HTERT RPE-1 (cell line): Measurements from ENCODE around the gene SCPEP1.
"Not testable (repeated sequence)": the region's sequence is repeated elsewhere in the genome, so short reads cannot be mapped to it uniquely, and the experiment has no call there.

Source experiments
- in situ Hi-C: fragments of 300-500 bp; cut with MboI; formaldehyde crosslinking; loops from 4 replicates; pipeline ENCODE4 v1.14.3; 2020; ENCODE audit warnings: low sequenced_read_pairs

SCPEP1 gene

DNA sequence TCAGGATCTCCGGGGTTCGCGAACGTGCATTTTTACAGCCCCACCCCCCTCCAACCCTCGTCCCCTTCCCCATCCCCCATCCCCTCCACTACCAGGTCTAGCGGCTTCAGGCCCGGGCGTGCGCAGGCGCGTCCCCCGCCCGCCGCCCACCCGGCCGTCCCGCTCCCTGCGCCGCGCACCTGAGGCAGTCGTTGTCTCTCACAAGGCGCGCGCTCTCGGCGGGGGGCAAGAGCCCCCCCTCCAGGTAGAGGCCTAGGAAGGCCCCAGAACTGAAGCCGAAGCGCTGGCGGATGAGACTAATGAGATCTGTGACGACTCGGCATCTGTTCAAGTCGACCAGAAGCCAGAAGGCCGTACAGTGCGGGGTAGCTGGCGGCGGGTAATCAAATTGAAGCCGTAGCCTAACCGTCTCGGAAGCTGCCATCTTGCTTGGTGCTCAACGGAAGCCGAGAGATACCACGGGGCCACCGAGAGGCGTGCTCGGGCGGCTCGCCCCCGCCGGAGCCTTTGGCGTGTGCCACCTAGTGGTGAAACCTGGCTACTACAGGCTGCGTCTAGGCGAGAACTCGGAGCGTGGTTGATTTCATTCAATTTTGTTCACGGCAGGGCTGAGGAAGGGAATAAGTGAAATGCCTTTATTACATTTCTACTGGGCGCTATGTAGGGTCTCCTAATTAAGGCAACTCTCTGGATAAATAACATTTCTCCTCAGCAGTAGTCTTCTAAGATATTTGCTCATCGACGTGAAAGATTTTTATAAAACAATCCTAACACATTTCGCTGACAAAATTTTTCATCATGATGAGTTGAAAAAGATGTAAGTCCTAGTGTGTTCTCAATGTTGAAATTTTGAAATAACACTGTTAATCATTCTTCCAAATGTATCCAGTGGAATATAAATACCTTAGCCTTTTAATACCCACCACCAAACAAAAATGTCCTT, 17.1 kb upstream of the SCPEP1 start, which contains the start of gene COIL:
TSS of gene COIL (minus strand) at position 455 of the 943 bp plus-strand sequence. CDS start at position 424, 31 bp downstream.
- in situ Hi-C loops = no loop called here

DNA sequence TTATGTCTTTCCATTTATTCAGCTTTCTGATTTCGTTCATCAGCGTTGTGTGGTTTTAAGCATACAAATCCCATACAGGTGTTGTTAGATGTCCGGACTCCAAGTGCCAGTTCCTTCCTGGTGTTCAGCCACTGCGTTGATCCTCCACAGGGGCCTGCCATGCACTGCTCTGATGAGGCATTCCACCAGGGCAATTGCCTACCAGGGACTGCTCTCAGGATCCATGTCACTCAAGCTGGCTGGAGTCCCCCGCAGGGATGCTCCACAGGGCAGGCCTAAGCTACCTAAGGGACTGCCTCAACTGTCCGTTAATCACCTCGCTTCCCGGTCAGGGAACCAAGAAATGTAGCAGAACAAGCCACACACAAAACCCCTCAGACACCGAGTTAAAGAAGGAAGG, 12.7 kb upstream of the SCPEP1 start:
- in situ Hi-C loops = not testable (repeated sequence)

DNA sequence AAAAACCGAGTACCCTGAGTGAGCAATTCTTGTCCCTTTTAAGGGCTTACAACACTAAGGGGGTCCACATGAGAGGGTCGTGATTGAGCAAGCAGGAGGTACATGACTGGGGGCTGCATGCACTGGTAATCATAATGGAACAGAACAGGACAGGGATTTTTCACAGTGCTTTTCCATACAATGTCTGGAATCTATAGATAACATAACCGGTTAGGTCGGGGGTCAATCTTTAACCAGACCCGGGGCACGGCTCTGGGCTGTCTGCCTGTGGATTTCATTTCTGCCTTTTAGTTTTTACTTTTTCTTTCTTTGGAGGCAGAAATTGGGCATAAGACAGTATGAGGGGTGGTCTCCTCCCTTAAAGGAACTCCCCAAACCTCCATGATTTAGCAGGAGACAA, 12.2 kb upstream of the SCPEP1 start:
- in situ Hi-C loops = not testable (repeated sequence)

DNA sequence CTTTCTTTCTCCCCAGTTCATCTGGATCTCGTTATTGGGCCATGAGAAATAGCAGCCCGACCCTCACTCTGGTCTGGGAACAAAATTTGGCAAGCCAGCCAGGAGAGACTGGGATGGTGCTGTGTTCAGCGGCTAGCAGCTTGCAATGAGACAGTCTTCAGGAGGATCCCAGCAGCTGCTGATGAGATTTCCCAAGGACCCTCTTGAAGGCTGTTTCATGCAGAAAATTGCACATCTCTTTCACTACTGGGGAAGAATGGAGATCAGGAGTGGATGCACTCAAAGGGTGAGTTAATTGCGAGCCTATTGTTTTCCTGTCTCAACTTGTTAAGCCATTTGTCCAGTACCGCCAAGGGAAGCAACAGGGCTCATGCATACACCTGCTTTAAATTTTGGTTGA, 11.6 kb upstream of the SCPEP1 start:
- in situ Hi-C loops = no loop called here

DNA sequence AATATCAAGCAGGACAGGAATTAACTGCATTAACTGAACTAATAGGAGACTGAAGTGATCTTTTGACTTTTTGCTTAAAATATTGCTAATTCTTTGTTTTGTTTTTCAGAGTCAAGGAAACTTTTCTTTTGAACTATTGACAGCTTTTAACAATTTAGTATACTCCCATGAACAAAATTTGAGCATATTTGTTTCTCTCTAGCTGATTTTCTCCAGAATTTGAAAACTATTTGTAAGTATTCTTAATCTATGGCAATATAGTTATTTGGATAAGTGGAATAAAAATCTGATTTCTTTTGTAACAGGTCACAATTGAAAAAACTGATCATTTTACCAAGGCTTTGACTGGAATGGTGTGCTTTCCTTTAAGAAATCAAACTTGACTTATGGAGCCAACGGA, 7.0 kb upstream of the SCPEP1 start:
- in situ Hi-C loops = no loop called here

DNA sequence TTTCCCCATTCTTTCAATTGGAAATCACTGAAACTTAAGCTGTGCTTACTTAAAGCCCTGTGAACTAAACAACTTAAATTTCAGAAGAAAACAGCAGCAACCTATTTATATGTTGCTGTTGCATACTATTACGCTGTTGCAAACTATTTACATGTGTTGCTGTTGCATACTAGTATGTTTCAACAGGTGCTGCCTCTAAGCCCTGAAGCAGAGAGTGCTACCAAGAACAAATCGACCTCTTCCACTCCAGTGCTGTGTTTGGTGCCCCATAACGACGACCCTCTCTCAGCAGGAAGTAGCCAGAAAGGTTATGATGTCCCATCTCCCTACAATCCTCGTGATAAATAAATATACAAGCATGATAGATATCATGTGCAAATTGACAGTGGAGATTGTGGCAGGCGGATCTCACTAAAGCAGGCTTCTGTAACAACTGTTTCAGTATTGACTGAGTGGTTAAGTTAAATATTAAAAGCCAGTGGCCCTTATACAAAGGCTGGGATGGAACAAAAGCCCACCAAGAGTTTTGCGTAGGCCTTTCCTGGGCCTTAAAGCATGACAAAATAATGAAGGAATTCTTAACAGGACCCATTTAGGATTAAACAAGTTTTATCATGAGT, 5.7 kb upstream of the SCPEP1 start:
- in situ Hi-C loops = no loop called here

DNA sequence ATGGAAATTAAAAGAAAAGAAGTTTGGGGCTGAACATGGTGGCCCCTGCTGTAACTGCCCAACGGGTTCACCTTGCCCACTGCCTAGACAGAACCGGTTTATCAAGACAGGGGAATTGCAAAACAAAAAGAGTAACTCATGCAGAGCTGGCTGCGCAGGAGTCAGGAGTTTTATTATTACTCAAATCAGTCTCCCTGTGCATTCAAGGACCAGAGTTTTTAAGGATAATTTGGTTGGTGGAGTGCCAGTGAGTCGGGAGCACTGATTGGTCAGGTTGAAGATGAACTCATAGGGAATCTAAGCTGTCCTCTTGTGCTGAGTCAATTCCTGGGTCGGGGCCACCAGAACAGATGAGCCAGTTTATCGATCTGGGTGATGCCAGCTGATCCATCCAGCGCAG, 4.4 kb upstream of the SCPEP1 start:
- in situ Hi-C loops = no loop called here

DNA sequence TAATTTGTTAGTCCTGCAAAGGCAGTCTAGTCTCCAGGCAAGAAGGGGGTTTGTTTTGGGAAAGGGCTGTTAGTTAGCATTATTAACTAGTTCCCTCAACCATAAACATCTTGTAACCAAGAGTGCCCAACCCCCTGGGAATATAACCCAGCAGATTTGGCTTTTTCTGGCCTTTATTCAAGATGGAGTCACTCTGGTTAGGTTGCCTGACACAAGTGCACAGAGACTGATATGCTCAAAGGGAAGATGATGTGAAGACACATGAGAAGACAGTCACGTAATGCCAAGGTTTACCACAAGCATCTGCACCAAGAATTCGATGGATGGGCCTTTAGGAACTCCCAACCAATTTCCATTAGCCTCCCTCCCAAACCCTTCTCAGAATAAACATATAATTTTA, 3.9 kb upstream of the SCPEP1 start:
- in situ Hi-C loops = no loop called here

DNA sequence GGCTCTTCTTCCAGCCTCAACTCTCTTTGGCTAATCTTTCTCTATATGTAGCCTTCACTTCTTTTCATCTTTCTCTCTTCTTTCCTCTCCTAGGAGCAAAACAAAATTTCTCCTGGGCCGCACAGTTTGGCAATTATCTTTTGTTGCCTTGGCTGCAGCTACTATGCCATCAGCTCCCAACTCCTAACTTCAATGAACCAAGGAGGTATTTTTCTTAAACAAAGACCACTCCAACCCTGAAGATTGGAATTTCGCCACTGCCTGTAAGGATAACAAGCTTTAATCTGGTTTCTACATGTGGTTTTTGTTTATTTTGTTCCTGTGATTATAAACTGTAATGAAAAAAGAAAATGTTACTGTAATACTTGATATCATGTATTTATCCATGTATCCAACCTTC, 2.3 kb upstream of the SCPEP1 start:
- in situ Hi-C loops = no loop called here

DNA sequence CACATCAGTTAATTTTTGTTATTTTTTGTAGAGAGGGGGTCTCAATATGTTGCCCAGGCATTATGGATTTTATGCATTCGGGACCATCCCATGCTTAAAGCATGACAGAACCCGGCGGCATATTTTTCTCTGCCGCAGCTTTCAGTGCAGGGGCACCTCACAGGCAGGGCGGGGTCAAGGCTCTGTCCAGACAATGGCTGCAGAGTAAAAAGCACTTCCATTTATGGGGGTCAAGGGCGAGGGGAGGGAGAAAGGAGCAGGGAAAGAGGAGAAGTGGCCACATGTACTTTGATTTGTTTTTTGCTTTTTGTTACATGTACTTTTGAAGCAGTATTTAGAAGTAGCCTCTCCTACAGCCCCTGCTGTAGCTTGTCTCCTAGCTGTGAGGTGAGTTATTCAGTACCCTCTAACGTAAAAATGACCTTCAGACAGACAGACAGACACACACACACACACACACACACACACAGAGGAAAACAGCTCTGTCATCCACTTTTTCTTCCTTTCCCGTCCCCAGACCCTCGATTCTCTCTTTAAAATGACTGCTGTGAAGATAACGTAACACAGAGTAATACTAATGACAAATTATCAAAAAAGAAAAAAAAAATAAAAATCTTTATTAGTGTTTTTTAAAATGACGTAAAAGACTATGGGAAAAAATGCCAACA, 856 bp upstream of the SCPEP1 start:
- in situ Hi-C loops = no loop called here

DNA sequence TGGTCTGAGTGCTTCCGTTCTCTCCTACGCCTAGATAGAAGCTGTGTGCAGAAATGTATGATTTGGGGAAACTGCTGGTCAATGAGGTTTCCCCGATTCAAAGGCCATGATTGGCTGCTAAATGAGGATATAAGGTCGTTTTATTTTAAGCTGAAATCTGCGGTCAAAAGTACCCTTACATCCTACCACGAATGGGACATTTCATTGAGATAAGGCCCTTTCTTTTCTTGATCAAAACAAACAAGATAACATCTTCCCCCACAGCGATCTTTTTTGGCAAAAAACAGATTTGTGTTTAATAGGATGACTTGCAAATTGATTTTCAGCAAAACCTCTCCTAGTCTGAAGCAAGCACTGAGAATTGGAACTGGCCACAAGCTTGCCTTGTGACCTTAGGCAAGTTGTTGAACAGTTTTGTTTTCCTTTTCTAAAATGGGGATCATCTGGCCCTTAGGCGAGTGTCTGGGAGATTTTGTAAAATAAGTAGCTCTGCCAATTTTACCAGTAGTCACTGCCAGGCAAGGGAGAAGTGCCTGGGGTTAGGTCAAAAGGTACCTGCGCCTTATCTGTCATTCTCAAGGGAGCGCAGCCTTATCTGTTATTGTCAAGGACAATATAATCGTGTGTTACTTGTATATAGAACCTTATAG, 635 bp downstream of the SCPEP1 start:
- in situ Hi-C loops = no loop called here

DNA sequence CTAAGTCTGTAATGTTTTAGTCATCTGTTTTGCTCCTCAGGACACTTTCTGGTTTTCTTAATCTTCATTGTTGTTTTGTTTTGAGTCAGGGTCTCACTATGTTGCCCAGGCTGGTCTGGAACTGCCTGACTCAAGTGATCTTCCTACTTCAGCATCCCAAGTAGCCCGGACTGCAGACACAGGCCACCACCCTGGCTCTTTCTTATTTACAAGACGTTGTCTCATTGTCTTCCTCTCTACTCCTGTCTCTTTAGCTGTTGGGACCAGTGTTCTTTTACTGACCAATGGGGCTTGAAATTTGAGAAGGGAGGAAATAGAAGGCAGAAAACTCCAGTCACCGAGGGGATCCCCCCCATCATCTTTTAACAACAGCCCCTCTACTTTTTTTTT, 1.2 kb downstream of the SCPEP1 start:
- in situ Hi-C loops = no loop called here

DNA sequence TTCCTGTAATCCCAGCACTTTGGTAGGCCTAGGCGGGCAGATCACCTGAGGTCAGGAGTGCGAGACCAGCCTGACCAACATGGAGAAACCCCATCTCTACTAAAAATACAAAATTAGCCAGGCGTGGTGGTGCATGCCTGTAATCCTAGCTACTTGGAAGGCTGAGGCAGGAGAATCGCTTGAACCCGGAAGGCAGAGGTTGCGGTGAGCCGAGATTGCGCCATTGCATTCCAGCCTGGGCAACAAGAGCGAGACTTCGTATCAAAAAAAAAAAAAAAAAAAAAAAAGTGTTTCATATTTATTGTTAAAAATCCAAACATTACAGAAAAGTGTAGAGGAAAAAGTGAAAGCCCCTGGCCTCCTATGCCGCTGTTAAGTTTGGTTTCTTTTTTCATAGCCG, 2.6 kb downstream of the SCPEP1 start:
- in situ Hi-C loops = not testable (repeated sequence)

DNA sequence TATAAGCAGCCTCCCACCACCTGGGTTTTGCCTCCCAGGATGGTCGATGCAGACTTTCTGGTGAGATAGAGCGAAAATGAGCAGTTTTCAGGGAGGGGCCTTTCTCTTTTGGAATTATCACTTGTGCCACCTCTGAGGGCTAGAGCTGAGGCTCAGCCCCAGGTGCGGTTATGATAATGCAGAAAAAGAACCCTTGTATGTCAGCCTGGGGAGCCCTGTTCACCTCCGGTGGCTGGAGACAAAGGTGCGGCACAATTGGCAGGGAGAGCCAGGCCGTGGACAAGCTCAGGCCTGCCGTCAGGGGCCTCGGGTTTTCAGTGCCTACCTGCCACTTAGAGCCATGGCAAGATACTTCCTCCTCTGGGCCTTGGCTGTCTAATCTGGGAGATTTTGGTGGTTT, 4.4 kb downstream of the SCPEP1 start:
- in situ Hi-C loops = no loop called here

DNA sequence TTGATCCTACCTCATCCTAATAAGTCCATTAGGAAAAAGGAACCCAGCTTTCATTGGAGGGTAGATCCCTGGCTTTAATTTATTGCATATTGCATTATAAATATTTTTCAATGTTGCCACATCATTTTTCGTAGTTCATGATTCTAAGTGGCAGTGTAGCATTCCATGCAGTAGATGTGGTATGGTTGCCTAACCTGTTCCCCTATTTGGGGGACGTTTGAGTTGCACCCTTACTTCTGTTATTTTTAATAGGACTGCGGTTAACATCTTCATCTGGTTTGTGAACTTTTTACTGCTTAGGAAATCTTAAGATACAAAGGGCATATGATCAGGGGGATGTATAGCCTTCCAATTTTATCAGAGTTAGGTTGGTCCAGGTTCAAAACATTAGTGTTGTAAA, 5.4 kb downstream of the SCPEP1 start:
- in situ Hi-C loops = no loop called here

DNA sequence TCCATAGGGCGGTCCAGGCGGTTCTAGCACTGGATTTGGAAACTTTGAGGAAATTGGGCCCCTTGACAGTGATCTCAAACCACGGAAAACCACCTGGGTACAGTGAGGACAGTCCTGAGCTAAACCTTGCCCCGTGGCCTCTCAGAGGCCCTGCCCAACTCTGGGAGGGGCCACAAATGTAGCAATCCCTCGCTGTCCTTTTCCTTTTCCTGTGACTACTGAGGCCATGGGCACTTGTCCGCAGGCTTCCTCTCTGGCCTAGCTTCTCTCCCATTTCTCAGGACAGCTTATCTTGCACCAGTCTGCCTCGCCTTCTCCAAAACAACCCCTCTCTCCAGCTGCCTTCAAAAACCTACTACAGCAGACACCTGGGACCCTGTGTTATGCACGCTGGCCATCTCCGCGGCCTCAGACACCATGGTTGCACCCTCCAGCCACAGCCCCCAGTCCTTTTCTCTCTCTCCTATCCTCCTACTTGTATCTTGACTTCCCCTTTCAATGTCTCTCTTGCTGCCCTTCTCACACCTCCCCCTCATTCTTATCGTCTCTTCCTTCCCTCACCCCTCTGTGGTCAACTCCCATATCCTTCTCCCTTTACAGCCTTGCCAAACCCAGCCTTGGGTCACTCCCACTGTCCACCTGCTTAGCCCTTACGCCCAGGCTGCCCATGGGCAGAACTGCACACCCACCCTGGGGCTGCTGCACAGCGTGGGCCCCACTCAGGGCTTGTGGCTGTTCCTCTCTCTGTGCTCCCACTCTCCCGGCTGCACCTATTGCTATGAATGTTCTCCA, 7.6 kb downstream of the SCPEP1 start:
- in situ Hi-C loops = no loop called here

DNA sequence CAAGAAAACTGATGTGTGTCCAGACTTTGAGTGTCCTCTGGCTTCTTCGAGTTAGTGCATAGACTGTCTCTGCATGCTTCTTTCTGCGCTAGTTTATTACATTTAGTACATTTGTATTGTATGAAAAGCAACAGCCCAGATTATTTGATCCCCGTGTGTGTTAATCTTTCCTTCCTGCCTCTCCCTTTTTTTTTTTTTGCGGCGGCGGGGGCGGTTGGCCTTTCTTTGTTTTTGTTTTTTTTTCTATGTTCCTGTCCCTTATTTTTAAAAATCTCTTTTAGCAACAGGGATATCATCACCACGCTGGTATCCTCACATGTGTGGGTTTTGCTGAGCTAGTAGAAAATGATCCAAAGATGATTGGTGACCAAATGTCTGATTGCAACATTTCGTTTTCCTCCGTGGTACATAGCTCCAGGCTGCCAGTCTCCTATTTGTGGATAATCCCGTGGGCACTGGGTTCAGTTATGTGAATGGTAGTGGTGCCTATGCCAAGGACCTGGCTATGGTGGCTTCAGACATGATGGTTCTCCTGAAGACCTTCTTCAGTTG, 9.4 kb downstream of the SCPEP1 start:
- in situ Hi-C loops = no loop called here

DNA sequence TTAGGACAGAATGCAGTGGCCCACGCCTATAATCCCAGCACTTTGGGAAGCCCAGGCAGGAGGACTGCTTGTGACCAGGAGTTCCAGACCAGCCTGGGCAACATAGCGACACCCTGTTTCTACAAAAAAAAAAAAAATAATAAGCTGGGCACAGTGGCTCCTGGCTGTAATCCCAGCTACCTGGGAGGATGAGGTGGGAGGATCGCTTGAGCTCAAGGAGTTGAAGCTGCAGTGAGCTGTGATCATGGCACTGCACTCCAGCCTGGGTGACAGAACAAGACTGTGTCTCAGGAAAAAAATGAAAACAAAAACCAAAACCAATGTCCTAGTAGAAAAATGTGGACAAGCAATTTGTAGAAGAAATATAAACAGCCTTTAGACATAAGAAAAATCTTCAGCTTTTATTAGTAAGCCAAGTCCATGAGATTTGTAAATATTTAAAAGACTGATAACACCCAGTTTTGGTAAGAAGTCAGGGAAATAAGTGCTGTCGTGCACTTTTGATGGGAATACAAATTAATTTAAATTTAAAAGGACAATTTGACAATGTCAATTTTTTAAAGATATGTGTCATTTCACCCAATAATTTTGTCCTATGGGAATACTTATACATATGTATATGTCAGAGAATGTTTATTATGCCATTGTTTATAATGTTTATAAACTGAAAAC, 11.1 kb downstream of the SCPEP1 start:
- in situ Hi-C loops = no loop called here

DNA sequence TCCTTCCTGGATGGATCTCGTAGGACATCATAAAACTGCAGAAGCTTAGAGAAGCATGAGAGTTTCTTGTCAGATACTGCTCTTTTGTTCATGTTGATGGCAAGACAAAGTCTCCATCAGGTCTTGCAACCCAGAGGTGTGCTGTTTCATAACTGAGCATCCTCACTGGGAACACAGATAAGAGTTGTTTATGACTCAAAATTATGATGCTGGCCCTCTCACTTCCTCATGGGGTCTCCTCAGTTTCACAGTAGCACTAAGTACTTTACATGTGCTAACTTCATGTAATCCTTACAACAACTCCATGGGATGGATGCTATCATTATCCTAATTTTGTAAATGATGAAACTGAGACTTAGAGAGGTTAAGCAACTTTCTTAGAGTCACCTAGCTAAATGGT, 14.4 kb downstream of the SCPEP1 start:
- in situ Hi-C loops = no loop called here
